Vagina (tissue), 2 donors: ENCODE measurements around the gene C2CD2. TPM values are rescaled to one million over a fixed set of nuclear protein-coding genes. Genes with fewer than 3 reads are reported as not detected.

Experiments used
- DNase-seq, 2 donors: peaks; one replicate each; pipeline ENCODE4 v3.0.0-alpha.2; 2017; ENCODE audit errors: extremely low spot score in 2 of 2
- H3K27ac ChIP-seq: fragments of 200-600 bp; sonication (generic); one replicate; pipeline ENCODE4 v1.5.1; 2019
- H3K27me3 ChIP-seq: fragments of 200-600 bp; sonication (generic); one replicate; pipeline ENCODE4 v1.5.1; 2019
- H3K36me3 ChIP-seq, 2 donors: fragments of 200-600 bp; sonication (generic); one replicate each; pipeline ENCODE4 v1.5.1; 2017 to 2019
- H3K4me1 ChIP-seq: fragments of 200-600 bp; sonication (generic); one replicate; pipeline ENCODE4 v1.5.1; 2019
- H3K4me3 ChIP-seq, 2 donors: fragments of 200-600 bp; sonication (generic); 1 replicate in 1 of 2; 2 replicates in 1 of 2; pipeline ENCODE4 v1.5.1; 2016 to 2019
- H3K9me3 ChIP-seq: fragments of 200-600 bp; sonication (generic); one replicate; pipeline ENCODE4 v1.5.1; 2019
- CTCF ChIP-seq, 3 experiments: fragments of 450-650 bp in 2 of 3; fragments of 200-600 bp in 1 of 3; sonication (generic) in 1 of 3; IDR thresholded peaks; one replicate each; pipeline ENCODE4 v1.5.1; 2017 to 2019; ENCODE audit warnings: antibody characterized with exemption in 3 of 3, mild to moderate bottlenecking in 2 of 3, moderate library complexity in 2 of 3
- POLR2A ChIP-seq, 2 donors: fragments of 450-650 bp; IDR thresholded peaks; one replicate each; pipeline ENCODE4 v1.6.1; 2017; ENCODE audit warnings: antibody characterized with exemption in 2 of 2, mild to moderate bottlenecking in 2 of 2, moderate library complexity in 2 of 2
- POLR2AphosphoS5 ChIP-seq, 2 donors: sonication (generic); formaldehyde crosslinking; IDR thresholded peaks; one replicate each; pipeline ENCODE4 v1.9.0; 2017; ENCODE audit warnings: antibody characterized with exemption in 2 of 2, mild to moderate bottlenecking in 2 of 2, low read depth in 1 of 2; ENCODE audit not compliant: insufficient read depth in 1 of 2
- intact Hi-C: fragments of 100-400 bp; cut with DNase I; formaldehyde crosslinking; loops from one replicate; pipeline ENCODE4 v1.15.1; 2023
- total RNA-seq: library from RNA; depleted of rRNA; stranded (reverse); fragments of >200 nt; gene quantifications from one replicate; pipeline ENCODE4 v1.2.3, GENCODE V29; 2016

Gene C2CD2
- total RNA-seq, 1 donor from 2014 or later: 36.1 TPM

DNA sequence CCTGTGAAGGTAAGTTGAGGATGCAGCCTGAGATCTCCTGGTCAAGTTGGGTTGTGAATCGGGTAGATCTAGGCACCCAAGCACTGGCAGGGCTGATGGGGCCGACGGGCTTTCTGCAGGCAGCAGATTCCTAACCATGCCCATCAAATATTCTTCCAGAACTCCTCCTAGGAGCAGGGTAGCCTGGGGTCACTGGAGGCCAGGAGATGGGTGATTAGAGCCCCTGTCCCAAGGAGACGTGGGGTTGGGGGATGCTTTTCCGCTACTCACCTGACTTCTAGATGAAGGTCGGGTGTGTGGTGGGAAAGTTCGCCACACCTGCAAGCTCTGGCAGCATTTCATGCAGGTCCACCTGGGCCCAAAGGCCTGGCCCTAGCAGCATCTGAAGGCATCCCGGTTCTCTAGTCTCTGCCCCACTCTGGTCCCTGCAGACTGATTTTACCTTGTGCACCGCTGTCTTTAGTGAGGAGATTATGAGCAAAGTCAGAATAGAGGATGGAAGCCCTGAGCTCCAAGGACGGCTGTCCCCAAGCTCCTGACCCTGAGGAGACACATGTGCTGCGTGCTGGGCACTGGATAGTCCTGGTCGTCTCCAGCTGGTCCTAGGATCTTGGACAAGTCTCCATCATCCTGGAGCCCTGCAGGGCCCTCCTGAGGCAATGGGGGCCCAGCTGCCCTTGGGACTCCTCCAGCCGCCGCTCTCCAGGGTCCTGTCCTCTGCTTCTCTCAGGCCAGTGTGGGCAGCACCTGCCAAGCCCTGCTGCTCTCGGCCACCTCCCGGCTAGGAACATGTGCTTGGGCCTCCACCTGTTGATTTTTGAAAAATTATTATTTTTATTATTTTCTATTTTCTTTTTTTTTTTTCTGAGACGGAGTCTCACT is 21.8 kb upstream of the C2CD2 start:
- DNase-seq: peak in 1 of 2 donors; percentile 76
- intact Hi-C loops: no loop called here
- H3K4me1 ChIP-seq: peaks cover 20% of the 10 kb centered on the region
- no peak for TF ChIP-seq POLR2A (IDR thresholded peaks at IDR 0.05)
- TF ChIP-seq CTCF (IDR thresholded peaks at IDR 0.05): no peak
- TF ChIP-seq POLR2AphosphoS5 (IDR thresholded peaks at IDR 0.05; ENCODE audit: insufficient read depth in 1 of 2, low read depth in 1 of 2): no peak
- no peaks in the 10 kb centered on the region for H3K36me3 ChIP-seq
- no peaks in the 10 kb centered on the region for H3K27me3 ChIP-seq
- H3K9me3 ChIP-seq: no peaks in the 10 kb centered on the region
- no peak overlapping the region for H3K4me3 ChIP-seq
- no peak overlapping the region for H3K27ac ChIP-seq

GRCh38 chr21:41974752-41975053 is 20.9 kb upstream of the C2CD2 start:
- intact Hi-C loops: no loop called here
- Histone ChIP-seq H3K27me3 (no peaks in the 10 kb centered on the region), H3K36me3 (no peaks in the 10 kb centered on the region), H3K27ac (no peak overlapping the region), H3K4me1 (peaks cover 14% of the 10 kb centered on the region), H3K9me3 (no peaks in the 10 kb centered on the region), H3K4me3 (no peak overlapping the region)
- DNase-seq: peak in 1 of 2 donors; percentile 58
- no peak for TF ChIP-seq POLR2A (IDR thresholded peaks at IDR 0.05)
- no peak for TF ChIP-seq POLR2AphosphoS5 (IDR thresholded peaks at IDR 0.05; ENCODE audit: insufficient read depth in 1 of 2, low read depth in 1 of 2)
- no peak for TF ChIP-seq CTCF (IDR thresholded peaks at IDR 0.05)

DNA sequence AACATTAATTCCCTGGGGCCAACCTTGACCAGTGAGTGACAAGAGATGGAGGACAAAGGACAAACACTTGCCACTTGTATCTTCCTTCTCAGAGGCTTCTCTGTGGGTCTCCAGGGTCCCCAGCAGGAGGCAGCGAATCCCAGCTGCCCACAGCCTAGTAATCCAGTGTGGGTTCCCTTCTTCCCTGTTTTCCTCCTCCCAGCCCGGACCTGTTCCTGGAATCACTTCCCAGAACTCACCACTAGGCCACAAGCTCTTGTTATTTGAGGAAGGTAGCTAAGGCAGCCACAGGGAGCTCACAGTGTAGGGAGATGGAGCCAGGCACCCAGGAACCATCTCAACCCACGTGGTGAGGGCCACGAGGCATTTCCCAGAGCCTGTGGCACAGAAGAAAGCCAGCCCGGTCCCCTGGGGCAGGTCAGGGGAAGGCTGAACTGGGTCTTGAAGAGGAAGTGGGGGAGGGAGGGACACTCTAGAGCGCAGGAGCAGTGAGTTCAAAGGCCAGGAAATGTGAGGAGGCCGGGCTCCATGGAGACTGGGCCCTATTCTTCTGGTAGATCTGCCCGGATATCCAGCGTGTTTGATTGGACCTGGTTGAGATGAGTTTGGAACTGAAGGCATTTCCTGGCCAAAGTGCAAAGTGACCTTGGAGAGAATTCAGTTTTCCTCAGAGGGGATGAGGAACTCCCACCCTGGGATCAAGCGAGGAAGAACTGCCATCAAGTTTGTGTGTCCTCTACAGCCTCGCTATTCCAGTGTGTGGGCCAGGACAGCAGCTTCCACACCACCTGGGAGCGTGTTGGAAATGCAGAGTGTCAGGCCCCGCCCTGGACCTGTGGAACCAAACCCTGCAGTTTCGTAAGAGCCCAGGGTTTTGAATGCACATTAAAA is 20.3 kb upstream of the C2CD2 start:
- Histone ChIP-seq H3K27ac (no peak overlapping the region), H3K27me3 (no peaks in the 10 kb centered on the region), H3K36me3 (no peaks in the 10 kb centered on the region), H3K4me3 (no peak overlapping the region), H3K4me1 (peaks cover 12% of the 10 kb centered on the region), H3K9me3 (no peaks in the 10 kb centered on the region)
- TF ChIP-seq POLR2AphosphoS5 (IDR thresholded peaks at IDR 0.05; ENCODE audit: insufficient read depth in 1 of 2, low read depth in 1 of 2) (no peak), CTCF (IDR thresholded peaks at IDR 0.05) (no peak), POLR2A (IDR thresholded peaks at IDR 0.05) (no peak)
- DNase-seq: peak in 1 of 2 donors; percentile 77
- intact Hi-C loops: no loop called here

DNA sequence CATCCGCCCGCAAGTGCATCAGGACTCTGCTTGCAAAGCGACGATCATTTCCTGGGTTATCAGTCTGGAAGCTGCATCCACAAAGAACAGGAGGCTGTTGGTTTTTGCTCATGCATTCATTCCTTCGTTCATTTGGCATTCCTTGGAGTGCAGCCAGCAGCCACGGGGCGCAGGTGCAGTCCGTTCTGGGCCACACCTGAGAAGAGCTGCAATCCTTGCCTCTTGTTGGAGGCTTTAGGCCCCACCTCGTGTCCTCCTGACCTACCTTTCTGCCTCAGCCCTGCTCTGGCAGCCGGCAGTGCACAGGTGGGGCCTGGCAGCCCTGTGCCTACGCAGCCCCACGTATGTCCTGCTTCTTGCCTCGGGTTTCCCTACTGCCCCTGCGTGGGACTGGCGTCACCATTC is 19.6 kb upstream of the C2CD2 start:
- DNase-seq: peak in 1 of 2 donors; percentile 54
- intact Hi-C loops: no loop called here
- TF ChIP-seq POLR2A (IDR thresholded peaks at IDR 0.05) (no peak), POLR2AphosphoS5 (IDR thresholded peaks at IDR 0.05; ENCODE audit: insufficient read depth in 1 of 2, low read depth in 1 of 2) (no peak), CTCF (IDR thresholded peaks at IDR 0.05) (no peak)
- no peak overlapping the region for H3K27ac ChIP-seq
- H3K4me3 ChIP-seq: no peak overlapping the region
- no peaks in the 10 kb centered on the region for H3K36me3 ChIP-seq
- H3K4me1 ChIP-seq: peaks cover 12% of the 10 kb centered on the region
- H3K9me3 ChIP-seq: no peaks in the 10 kb centered on the region
- no peaks in the 10 kb centered on the region for H3K27me3 ChIP-seq
